Measurements from ENCODE around the gene JAG1.

DNA sequence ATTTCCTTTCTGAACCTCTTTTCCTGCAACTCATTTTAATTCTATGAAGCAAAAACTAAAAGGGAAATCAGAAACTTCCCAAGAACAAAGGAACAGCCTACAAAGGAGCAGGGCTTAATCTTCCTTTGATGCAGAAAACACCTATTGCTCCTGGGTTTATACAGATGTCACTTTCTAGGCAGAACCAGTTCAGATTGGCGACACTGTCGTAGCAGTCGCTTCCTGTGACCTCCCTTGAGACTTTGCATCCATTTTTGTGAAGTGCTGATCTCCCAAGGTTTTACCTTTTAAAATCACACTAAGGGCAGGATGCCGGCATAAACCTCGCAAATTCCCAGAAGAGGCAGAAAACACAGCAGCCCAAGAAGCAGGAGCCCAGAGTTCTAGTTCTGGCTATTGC, 40.1 kb downstream of the JAG1 start:
- TF ChIP-seq, protein P1, sequence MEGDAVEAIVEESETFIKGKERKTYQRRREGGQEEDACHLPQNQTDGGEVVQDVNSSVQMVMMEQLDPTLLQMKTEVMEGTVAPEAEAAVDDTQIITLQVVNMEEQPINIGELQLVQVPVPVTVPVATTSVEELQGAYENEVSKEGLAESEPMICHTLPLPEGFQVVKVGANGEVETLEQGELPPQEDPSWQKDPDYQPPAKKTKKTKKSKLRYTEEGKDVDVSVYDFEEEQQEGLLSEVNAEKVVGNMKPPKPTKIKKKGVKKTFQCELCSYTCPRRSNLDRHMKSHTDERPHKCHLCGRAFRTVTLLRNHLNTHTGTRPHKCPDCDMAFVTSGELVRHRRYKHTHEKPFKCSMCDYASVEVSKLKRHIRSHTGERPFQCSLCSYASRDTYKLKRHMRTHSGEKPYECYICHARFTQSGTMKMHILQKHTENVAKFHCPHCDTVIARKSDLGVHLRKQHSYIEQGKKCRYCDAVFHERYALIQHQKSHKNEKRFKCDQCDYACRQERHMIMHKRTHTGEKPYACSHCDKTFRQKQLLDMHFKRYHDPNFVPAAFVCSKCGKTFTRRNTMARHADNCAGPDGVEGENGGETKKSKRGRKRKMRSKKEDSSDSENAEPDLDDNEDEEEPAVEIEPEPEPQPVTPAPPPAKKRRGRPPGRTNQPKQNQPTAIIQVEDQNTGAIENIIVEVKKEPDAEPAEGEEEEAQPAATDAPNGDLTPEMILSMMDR (IDR thresholded peaks at IDR 0.05; ENCODE audit: low read depth, low read length), result no peak
- no peak for TF ChIP-seq POLR2A (IDR thresholded peaks at IDR 0.05; ENCODE audit: extremely low read depth, insufficient read length)
- TF ChIP-seq, protein P2, sequence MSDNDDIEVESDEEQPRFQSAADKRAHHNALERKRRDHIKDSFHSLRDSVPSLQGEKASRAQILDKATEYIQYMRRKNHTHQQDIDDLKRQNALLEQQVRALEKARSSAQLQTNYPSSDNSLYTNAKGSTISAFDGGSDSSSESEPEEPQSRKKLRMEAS (IDR thresholded peaks at IDR 0.05; ENCODE audit: low read depth, low read length), result no peak

Measured in NB4 (cell line).